Transverse colon (tissue), 4 donors: ENCODE results near the gene AFTPH. TPM values are rescaled to one million over a fixed set of nuclear protein-coding genes. Genes with fewer than 3 reads are reported as not detected.

Experiments used
- DNase-seq: peaks from one replicate; pipeline ENCODE4 v3.0.0-alpha.2; 2019
- H3K27ac ChIP-seq, 4 donors: fragments of 200-600 bp; sonication (generic); 2 replicates each; pipeline ENCODE4 v1.5.1; 2016 to 2018; ENCODE audit warnings: inconsistent platforms in 4 of 4
- H3K27me3 ChIP-seq: fragments of 200-600 bp; sonication (generic); 2 replicates; pipeline ENCODE4 v1.5.1; 2017; ENCODE audit warnings: inconsistent platforms
- H3K36me3 ChIP-seq, 4 donors: fragments of 200-600 bp; sonication (generic); 2 replicates each; pipeline ENCODE4 v1.5.1; 2017 to 2019; ENCODE audit warnings: inconsistent platforms in 4 of 4
- H3K4me1 ChIP-seq, 4 donors: fragments of 200-600 bp; sonication (generic); 2 replicates each; pipeline ENCODE4 v1.5.1; 2017 to 2020; ENCODE audit warnings: inconsistent platforms in 4 of 4
- H3K4me3 ChIP-seq, 4 donors: fragments of 200-600 bp; sonication (generic); 1 replicate in 1 of 4; 2 replicates in 3 of 4; pipeline versions ENCODE4 v1.5.1 to v1.6.1; 2017 to 2019; ENCODE audit warnings: inconsistent platforms in 4 of 4
- H3K9me3 ChIP-seq, 2 donors: fragments of 200-600 bp; sonication (generic); 2 replicates each; pipeline ENCODE4 v1.5.1; 2017 to 2019; ENCODE audit warnings: inconsistent platforms in 2 of 2
- CTCF ChIP-seq, 5 experiments: fragments of 200-600 bp in 3 of 5; fragments of 450-650 bp in 2 of 5; sonication (generic) in 3 of 5; IDR thresholded peaks; 1 replicate in 2 of 5; 2 replicates in 3 of 5; pipeline ENCODE4 v1.5.1; 2016 to 2017; ENCODE audit warnings: antibody characterized with exemption in 5 of 5, inconsistent platforms in 3 of 5, mild to moderate bottlenecking in 2 of 5, moderate library complexity in 1 of 5
- EP300 ChIP-seq: sonication (generic); formaldehyde crosslinking; IDR thresholded peaks from one replicate; pipeline ENCODE4 v1.6.1; 2017; ENCODE audit warnings: antibody characterized with exemption, low read depth
- POLR2A ChIP-seq: fragments of 450-650 bp; IDR thresholded peaks from one replicate; pipeline ENCODE4 v1.6.1; 2016; ENCODE audit warnings: antibody characterized with exemption, mild to moderate bottlenecking, moderate library complexity
- POLR2AphosphoS5 ChIP-seq, 3 donors: sonication (generic); formaldehyde crosslinking; IDR thresholded peaks; one replicate each; pipeline ENCODE4 v1.6.1; 2016; ENCODE audit warnings: antibody characterized with exemption in 3 of 3
- WGBS, 2 donors: methylation state at CpG; one replicate each; pipeline ENCODE4 v1.1.5; 2018; ENCODE audit warnings: low coverage in 1 of 2; 5-methylcytosine and 5-hydroxymethylcytosine counted together
- in situ Hi-C, 4 donors: fragments of 200-750 bp; cut with MboI; loops; one replicate each; pipeline versions ENCODE4 v1.15.0 to v1.15.1; 2017; ENCODE audit warnings: low sequenced_read_pairs in 3 of 4, low pct_ligation_motif_present in 1 of 4, low pct_unique_long_range_greater_than_20kb in 1 of 4
- intact Hi-C: fragments of 100-400 bp; cut with DNase I; formaldehyde crosslinking; loops from one replicate; pipeline ENCODE4 v1.15.1; 2023; ENCODE audit warnings: low total_unique reads
- total RNA-seq, 4 donors: library from RNA; depleted of rRNA; stranded (reverse); fragments of >200 nt; gene quantifications; one replicate each; pipeline ENCODE4 v1.1.0, GENCODE V29; 2016

The AFTPH gene
- total RNA-seq, 4 donors from 2014 or later, result 42.3 to 123 (median 70.2) TPM

GRCh38 chr2:64542071-64543007, 18.2 kb downstream of the AFTPH start:
- WGBS, 2 donors, result 50 to 59% methylated on average over 3 to 5 of the region's 5 CpGs
- peak overlapping the region; percentile 20 to 27 (median 24) for H3K27ac ChIP-seq
- in situ Hi-C loops (no loop called here), intact Hi-C loops (no loop called here)
- H3K9me3 ChIP-seq, result no peaks in the 10 kb centered on the region
- H3K4me3 ChIP-seq, result no peak overlapping the region
- no peaks in the 10 kb centered on the region for H3K36me3 ChIP-seq
- peaks cover 4 to 43% (median 20%) of the 10 kb centered on the region in 4 donors for H3K4me1 ChIP-seq
- DNase-seq, result no peak
- no peaks in the 10 kb centered on the region for H3K27me3 ChIP-seq
- TF ChIP-seq POLR2AphosphoS5 (IDR thresholded peaks at IDR 0.05) (no peak), EP300 (no peak), CTCF (IDR thresholded peaks at IDR 0.05) (no peak), POLR2A (no peak)

GRCh38 chr2:64543008-64543697, 19.0 kb downstream of the AFTPH start:
- peak overlapping the region in 3 of 4 donors; percentile 20 to 27 (median 26) for H3K27ac ChIP-seq
- no peak overlapping the region for H3K4me3 ChIP-seq
- in situ Hi-C loops, result no loop called here
- H3K36me3 ChIP-seq, result no peaks in the 10 kb centered on the region
- no peaks in the 10 kb centered on the region for H3K9me3 ChIP-seq
- H3K27me3 ChIP-seq, result no peaks in the 10 kb centered on the region
- peaks cover 4 to 48% (median 20%) of the 10 kb centered on the region in 4 donors for H3K4me1 ChIP-seq
- DNase-seq, result no peak
- intact Hi-C loops, result no loop called here
- TF ChIP-seq EP300 (no peak), POLR2A (no peak), POLR2AphosphoS5 (IDR thresholded peaks at IDR 0.05) (no peak), CTCF (IDR thresholded peaks at IDR 0.05) (no peak)

- H3K4me1 ChIP-seq, result peaks cover 3 to 32% (median 12%) of the 10 kb centered on the region in 4 donors
- DNase-seq, result no peak
- TF ChIP-seq EP300 (no peak), POLR2A (no peak), CTCF (IDR thresholded peaks at IDR 0.05) (no peak), POLR2AphosphoS5 (IDR thresholded peaks at IDR 0.05) (no peak)
- in situ Hi-C loops (no loop called here), intact Hi-C loops (no loop called here)
- no peaks in the 10 kb centered on the region for H3K27me3 ChIP-seq
- peaks cover 0 to 8% (median 0%) of the 10 kb centered on the region in 4 donors for H3K36me3 ChIP-seq
- H3K27ac ChIP-seq, result peak overlapping the region in 2 of 4 donors; percentile 7 to 35
- 18 to 49% methylated on average over 3 of the region's 3 CpGs for WGBS, 2 donors
- no peak overlapping the region for H3K4me3 ChIP-seq
- H3K9me3 ChIP-seq, result no peaks in the 10 kb centered on the region
These were observed 24.6 kb downstream of the AFTPH start for GRCh38 chr2:64548761-64549160.

- 92 to 97% methylated on average over 1 of the region's 1 CpG for WGBS, 2 donors
- peaks cover 0 to 23% (median 7%) of the 10 kb centered on the region in 4 donors for H3K4me1 ChIP-seq
- H3K36me3 ChIP-seq, result peaks cover 0 to 8% (median 0%) of the 10 kb centered on the region in 4 donors
- H3K9me3 ChIP-seq, result no peaks in the 10 kb centered on the region
- H3K4me3 ChIP-seq, result no peak overlapping the region
- H3K27me3 ChIP-seq, result no peaks in the 10 kb centered on the region
- no peak for DNase-seq
- in situ Hi-C loops, result loop anchor here in 1 of 4 donors (25.0 kb wide), 1 partner anchor 513 kb away; no protein-coding TSS in a partner anchor
- intact Hi-C loops, result no loop called here
- no peak overlapping the region for H3K27ac ChIP-seq
- TF ChIP-seq POLR2AphosphoS5 (IDR thresholded peaks at IDR 0.05), result no peak
These were observed 25.9 kb downstream of the AFTPH start for GRCh38 chr2:64550042-64550441.
